ENCODE results near the gene ARID1B. TPM values are rescaled to one million over a fixed set of nuclear protein-coding genes. Genes with fewer than 3 reads are reported as not detected.

Gene ARID1B
- total RNA-seq, 4 donors from 2014 or later, result 87.1 to 194 (median 115) TPM

GRCh38 chr6:156972145-156972544, 195.0 kb downstream of the ARID1B start:
- H3K27ac ChIP-seq, result no peak overlapping the region
- 63 to 77% methylated on average over 3 of the region's 3 CpGs for WGBS, 2 donors (ENCODE audit: low coverage in 1 of 2)
- no peak for DNase-seq

GRCh38 chr6:156974830-156975261, 197.7 kb downstream of the ARID1B start:
- no peaks in the 10 kb centered on the region for H3K9me3 ChIP-seq
- no peak for DNase-seq
- no peak overlapping the region for H3K27ac ChIP-seq
- H3K4me1 ChIP-seq, result peaks cover 7 to 58% (median 17%) of the 10 kb centered on the region in 4 donors
- in situ Hi-C loops (cut with MboI; ENCODE audit: low pct_ligation_motif_present in 1 of 4, low pct_unique_long_range_greater_than_20kb in 1 of 4, low sequenced_read_pairs in 3 of 4), result no loop called here
- TF ChIP-seq POLR2AphosphoS5 (IDR thresholded peaks at IDR 0.05), result no peak
- no peak for TF ChIP-seq EP300 (IDR thresholded peaks at IDR 0.05; ENCODE audit: low read depth)
- TF ChIP-seq CTCF (IDR thresholded peaks at IDR 0.05), result no peak
- no peak for TF ChIP-seq POLR2A (IDR thresholded peaks at IDR 0.05)
- H3K36me3 ChIP-seq, result no peaks in the 10 kb centered on the region
- WGBS, 2 donors (ENCODE audit: low coverage in 1 of 2), result 83 to 88% methylated on average over 1 to 2 of the region's 2 CpGs
- H3K27me3 ChIP-seq, result no peaks in the 10 kb centered on the region
- intact Hi-C loops (cut with DNase I; ENCODE audit: low total_unique reads), result no loop called here
- no peak overlapping the region for H3K4me3 ChIP-seq

More at GRCh38 chr6:156972145-156972544, 195.0 kb downstream of the ARID1B start:
- TF ChIP-seq CTCF (IDR thresholded peaks at IDR 0.05), result no peak
- no peak for TF ChIP-seq POLR2AphosphoS5 (IDR thresholded peaks at IDR 0.05)
- TF ChIP-seq EP300 (IDR thresholded peaks at IDR 0.05; ENCODE audit: low read depth), result no peak
- TF ChIP-seq POLR2A (IDR thresholded peaks at IDR 0.05), result no peak
- intact Hi-C loops (cut with DNase I; ENCODE audit: low total_unique reads) (no loop called here), in situ Hi-C loops (cut with MboI; ENCODE audit: low pct_ligation_motif_present in 1 of 4, low pct_unique_long_range_greater_than_20kb in 1 of 4, low sequenced_read_pairs in 3 of 4) (no loop called here)
- H3K9me3 ChIP-seq, result no peaks in the 10 kb centered on the region
- H3K36me3 ChIP-seq, result no peaks in the 10 kb centered on the region
- peaks cover 0 to 37% (median 9%) of the 10 kb centered on the region in 4 donors for H3K4me1 ChIP-seq
- no peaks in the 10 kb centered on the region for H3K27me3 ChIP-seq
- no peak overlapping the region for H3K4me3 ChIP-seq

- H3K36me3 ChIP-seq, result no peaks in the 10 kb centered on the region
- no peaks in the 10 kb centered on the region for H3K9me3 ChIP-seq
- in situ Hi-C loops (cut with MboI; ENCODE audit: low pct_ligation_motif_present in 1 of 4, low pct_unique_long_range_greater_than_20kb in 1 of 4, low sequenced_read_pairs in 3 of 4) (no loop called here), intact Hi-C loops (cut with DNase I; ENCODE audit: low total_unique reads) (no loop called here)
- H3K4me1 ChIP-seq, result peaks cover 7 to 58% (median 17%) of the 10 kb centered on the region in 4 donors
- no peak overlapping the region for H3K4me3 ChIP-seq
- WGBS, 2 donors (ENCODE audit: low coverage in 1 of 2), result 76 to 85% methylated on average over 4 of the region's 4 CpGs
- no peak overlapping the region for H3K27ac ChIP-seq
- TF ChIP-seq POLR2AphosphoS5 (IDR thresholded peaks at IDR 0.05) (no peak), EP300 (IDR thresholded peaks at IDR 0.05; ENCODE audit: low read depth) (no peak), CTCF (IDR thresholded peaks at IDR 0.05) (no peak)
- H3K27me3 ChIP-seq, result no peaks in the 10 kb centered on the region
- no peak for DNase-seq
Measured at GRCh38 chr6:156975414-156975813, 198.2 kb downstream of the ARID1B start.

GRCh38 chr6:156976216-156977127, 199.3 kb downstream of the ARID1B start:
- peaks cover 7 to 58% (median 17%) of the 10 kb centered on the region in 4 donors for H3K4me1 ChIP-seq
- in situ Hi-C loops (cut with MboI; ENCODE audit: low pct_ligation_motif_present in 1 of 4, low pct_unique_long_range_greater_than_20kb in 1 of 4, low sequenced_read_pairs in 3 of 4) (no loop called here), intact Hi-C loops (cut with DNase I; ENCODE audit: low total_unique reads) (no loop called here)
- H3K27me3 ChIP-seq, result no peaks in the 10 kb centered on the region
- TF ChIP-seq CTCF (IDR thresholded peaks at IDR 0.05), result no peak
- no peak for TF ChIP-seq POLR2AphosphoS5 (IDR thresholded peaks at IDR 0.05)
- TF ChIP-seq EP300 (IDR thresholded peaks at IDR 0.05; ENCODE audit: low read depth), result no peak
- no peak for TF ChIP-seq POLR2A (IDR thresholded peaks at IDR 0.05)
- H3K27ac ChIP-seq, result peak overlapping the region in 3 of 4 donors; percentile 1 to 22 (median 14)
- no peak for DNase-seq
- H3K4me3 ChIP-seq, result peak overlapping the region in 3 of 4 donors; percentile 15 to 32 (median 17)
- no peaks in the 10 kb centered on the region for H3K9me3 ChIP-seq
- WGBS, 2 donors (ENCODE audit: low coverage in 1 of 2), result 65 to 67% methylated on average over 11 to 21 of the region's 21 CpGs
- no peaks in the 10 kb centered on the region for H3K36me3 ChIP-seq

All from transverse colon (tissue), 4 donors.